SU-DHL-6 (cell line): ENCODE data around the gene KCNQ4.

ENCODE experiments used
- CTCF ChIP-seq: fragments of 200-600 bp; sonication (generic); IDR thresholded peaks from one replicate; pipeline ENCODE4 v1.5.1; 2017; ENCODE audit warnings: antibody characterized with exemption, mild to moderate bottlenecking, low read length, moderate library complexity; ENCODE audit not compliant: insufficient read depth, poor library complexity, severe bottlenecking
- EZH2phosphoT487 ChIP-seq: fragments of 200-600 bp; sonication (generic), shearing (Covaris generic); conservative IDR thresholded peaks from 2 replicates; pipeline ENCODE4 v1.6.1; 2018; ENCODE audit warnings: mild to moderate bottlenecking, antibody characterized with exemption, low read length, moderate library complexity, mixed read lengths

- TF ChIP-seq CTCF (no peak), EZH2phosphoT487 (no peak)
Observed at GRCh38 chr1:40736085-40736531, 47.5 kb upstream of the KCNQ4 start.
